HG02571 (cell line): ENCODE data around the gene ASIP.
"Not testable (repeated sequence)": the region's sequence is repeated elsewhere in the genome, so short reads cannot be mapped to it uniquely, and the experiment has no call there.

Source experiments
- ATAC-seq: cut with Tn5 transposase; IDR thresholded peaks from one replicate; pipeline ENCODE4 v1.9.1; 2021; ENCODE audit warnings: mild to moderate bottlenecking, moderate library complexity; ENCODE audit not compliant: unreplicated experiment

ASIP gene

DNA sequence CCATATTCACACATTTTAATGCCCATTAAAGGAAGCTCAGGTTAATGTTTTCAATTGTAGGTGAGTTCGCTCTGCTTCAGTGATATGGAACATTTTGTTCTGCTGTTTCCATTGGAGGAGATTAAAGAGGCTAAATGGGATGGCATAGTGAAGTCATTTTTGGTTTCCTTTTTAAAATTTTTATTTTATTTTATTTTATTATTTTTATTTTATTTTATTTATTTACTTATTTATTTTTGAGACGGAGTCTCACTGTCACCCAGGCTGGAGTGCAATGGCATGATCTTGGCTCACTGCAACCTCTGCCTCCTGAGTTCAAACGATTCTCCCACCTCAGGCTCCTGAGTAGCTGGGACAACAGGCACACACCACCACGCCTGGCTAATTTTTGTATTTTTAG is 792 bp downstream of the ASIP start:
- not testable (repeated sequence) for ATAC-seq

- ATAC-seq = no peak
Observed at GRCh38 chr20:34242879-34243278, 1.7 kb downstream of the ASIP start.

DNA sequence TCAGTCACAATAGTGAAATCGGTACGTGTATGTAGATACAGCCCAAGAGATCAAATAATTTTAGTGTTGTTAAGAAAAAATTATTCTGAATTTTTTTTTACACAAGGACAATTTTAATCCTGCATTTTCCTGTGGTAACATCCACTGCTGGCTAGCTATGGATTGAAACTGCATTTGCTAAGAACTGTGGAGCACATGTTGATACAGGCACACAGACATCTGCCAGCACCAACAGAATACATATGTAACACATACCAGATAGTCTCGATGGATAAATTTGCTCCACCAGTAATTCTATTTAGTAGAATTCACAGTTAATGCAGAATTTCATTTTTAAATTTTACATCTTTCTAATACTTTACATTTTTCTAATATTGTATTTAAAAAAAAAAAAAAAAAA is 2.2 kb downstream of the ASIP start:
- no peak for ATAC-seq

DNA sequence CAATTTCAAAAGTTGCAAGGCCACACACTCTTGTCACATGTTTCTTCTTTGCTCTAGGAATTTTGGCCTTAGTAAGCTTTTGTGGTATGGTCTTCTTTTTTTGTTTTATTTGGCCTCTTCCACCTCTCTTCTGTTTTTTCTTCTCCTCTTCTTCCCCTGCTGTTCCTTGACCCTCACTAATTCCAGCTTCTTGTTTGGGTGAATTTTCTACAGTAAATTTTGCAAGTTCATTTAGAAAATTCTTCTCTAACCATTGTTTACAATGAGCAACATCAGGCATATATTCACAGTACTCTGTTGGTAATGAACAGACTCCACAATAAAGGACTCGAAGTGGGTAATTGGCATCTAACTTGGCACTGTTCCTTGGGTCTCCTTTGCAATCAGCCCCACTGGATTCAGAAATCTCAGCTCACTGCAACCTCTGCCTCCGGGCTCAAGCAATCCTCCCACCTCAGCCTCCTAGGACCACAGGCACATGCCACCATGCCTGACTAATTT is 5.0 kb downstream of the ASIP start:
- ATAC-seq = no peak

GRCh38 chr20:34249291-34249690 is 8.1 kb downstream of the ASIP start:
- no peak for ATAC-seq

DNA sequence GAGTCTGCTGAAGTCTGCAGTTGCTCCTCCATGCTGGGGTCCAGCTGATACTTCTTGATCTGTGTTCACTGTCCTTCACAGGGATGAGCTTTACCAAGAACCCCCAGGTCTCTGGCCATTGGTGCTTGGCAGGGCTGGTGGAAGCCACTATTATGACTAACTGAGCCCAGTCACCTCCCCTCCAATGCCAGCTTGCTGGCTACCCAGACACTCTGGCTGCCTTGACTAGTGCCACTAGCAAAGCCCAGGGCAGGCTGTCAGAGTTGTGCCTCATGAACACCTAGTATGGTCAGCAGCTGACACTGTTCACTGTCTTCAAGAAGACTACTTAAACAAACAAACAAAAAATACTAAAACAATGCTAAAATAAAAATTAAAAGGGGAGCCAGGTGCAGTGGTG is 8.8 kb downstream of the ASIP start:
- ATAC-seq = no peak

DNA sequence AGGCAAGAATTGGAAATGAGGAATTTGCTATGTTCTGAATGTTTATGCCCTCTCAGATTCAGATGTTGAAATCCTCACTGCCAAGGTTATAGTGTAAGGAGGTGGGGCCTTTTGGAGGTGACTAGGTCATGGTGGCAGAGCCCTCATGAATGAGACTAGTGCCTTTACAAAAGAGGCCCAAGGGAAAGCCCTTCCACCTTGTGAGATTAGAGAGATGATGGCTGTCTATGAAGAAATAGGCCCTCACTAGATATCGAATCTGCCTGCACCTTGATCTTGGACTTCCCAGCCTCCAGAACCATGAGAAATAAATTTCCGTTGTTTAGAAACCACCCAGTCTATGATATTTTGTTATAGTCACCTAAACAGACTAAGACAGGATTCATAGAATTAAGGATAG is 10.4 kb downstream of the ASIP start:
- ATAC-seq = no peak

GRCh38 chr20:34252431-34253086 is 11.3 kb downstream of the ASIP start:
- ATAC-seq = not testable (repeated sequence)

- ATAC-seq = no peak
Observed at GRCh38 chr20:34254979-34255378, 13.8 kb downstream of the ASIP start.

GRCh38 chr20:34256629-34257124 is 15.5 kb downstream of the ASIP start:
- no peak for ATAC-seq

- no peak for ATAC-seq
Observed at GRCh38 chr20:34260208-34260942, 19.2 kb downstream of the ASIP start.

GRCh38 chr20:34262488-34263288 is 21.5 kb downstream of the ASIP start:
- no peak for ATAC-seq

DNA sequence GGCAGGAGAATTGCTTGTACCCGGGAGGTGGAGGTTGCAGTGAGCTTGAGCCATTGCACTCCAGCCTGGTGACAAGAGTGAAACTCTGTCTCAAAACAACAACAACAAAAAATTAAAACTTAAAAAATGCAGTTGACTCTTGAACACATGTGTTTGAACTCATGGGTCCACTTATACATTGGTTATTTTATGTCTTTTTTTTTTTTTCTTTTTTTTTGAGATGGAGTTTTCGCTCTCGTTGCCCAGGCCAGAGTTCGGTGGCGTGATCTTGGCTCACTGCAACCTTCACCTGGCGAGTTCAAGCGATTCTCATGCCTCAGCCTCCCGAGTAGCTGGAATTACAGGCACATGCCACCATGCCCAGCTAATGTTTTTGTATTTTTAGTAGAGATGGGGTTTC is 22.2 kb downstream of the ASIP start:
- ATAC-seq = not testable (repeated sequence)

DNA sequence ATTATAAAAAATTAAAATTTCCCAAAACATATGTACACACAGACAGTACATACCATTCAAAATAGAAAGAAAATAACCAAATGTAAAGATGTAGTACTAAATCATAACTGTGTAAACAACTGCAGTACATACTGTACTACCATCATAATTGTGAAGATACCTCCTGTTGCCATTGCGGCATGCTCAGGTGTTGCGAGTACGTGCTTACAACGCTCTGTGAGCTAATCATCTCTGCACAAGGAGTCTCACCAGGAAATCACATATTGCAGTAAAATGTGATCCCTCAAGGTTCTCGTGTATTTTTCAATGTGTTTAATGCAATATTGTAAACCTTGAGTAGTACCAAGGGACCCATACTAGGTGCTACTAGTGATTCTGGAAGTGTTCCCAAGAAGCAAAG is 22.9 kb downstream of the ASIP start:
- no peak for ATAC-seq

GRCh38 chr20:34268145-34268544 is 26.9 kb downstream of the ASIP start:
- no peak for ATAC-seq

DNA sequence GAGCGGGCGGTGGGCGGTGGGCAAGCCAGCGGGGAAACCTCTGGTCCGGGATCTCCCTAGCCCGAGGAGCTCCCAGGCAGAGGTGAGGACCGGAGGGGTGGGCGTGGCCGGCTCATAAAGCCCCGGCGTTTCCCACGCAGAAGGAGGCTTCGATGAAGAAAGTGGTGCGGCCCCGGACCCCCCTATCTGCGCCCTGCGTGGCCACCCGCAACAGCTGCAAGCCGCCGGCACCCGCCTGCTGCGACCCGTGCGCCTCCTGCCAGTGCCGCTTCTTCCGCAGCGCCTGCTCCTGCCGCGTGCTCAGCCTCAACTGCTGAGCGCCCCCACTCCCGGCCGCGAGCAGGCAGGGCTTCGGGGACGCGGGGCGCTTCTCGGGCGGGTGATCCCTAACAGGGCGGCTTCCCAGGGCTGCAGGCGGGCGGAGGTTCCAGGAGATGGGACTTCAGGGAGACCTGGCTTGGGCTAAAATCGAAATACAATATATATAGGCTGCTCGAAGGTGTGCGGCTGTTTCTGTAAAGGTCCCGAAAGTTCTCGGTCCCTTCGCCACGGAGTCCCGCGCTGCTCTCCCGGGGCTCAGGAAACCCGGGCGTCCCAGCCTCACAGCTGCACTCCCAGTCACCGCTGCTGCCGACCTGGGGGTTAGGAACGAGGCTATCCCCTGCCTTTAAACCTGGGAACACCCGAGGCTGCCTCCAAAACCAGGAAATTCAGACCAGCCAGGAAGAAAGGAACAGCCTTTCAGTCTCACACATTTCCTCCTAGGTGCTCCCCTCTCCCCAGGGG is 27.8 kb downstream of the ASIP start:
- ATAC-seq = no peak

DNA sequence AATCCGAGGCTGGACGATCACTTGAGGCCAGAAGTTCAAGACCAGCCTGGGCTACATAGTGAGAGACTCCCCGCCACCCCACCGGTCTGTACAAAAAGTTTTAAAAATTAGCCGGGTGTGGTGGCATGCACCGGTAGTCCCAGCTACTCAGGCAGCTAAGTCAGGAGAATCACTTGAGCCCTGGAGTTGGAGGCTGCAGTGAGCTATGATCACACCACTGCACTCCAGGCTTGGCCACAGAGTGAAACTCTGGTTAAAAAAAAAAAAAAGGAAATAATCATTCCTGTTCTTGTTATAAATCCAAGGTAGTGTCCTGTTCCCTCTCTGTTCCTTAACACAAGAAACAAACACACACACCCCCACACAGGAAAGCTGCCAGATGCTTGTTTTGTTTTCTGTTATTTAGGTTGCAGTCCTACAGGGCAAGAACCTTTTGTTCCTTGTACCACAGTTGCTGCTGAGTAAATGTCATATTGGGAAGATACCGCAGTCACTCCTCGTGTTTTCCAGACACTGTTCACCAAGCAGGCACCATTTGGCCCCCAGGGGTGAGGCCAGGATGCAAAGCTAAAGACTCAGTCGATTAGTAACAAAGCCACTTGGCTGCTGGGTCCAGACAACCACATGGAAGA is 28.9 kb downstream of the ASIP start:
- ATAC-seq = no peak

GRCh38 chr20:34271956-34272355 is 30.7 kb downstream of the ASIP start:
- no peak for ATAC-seq

DNA sequence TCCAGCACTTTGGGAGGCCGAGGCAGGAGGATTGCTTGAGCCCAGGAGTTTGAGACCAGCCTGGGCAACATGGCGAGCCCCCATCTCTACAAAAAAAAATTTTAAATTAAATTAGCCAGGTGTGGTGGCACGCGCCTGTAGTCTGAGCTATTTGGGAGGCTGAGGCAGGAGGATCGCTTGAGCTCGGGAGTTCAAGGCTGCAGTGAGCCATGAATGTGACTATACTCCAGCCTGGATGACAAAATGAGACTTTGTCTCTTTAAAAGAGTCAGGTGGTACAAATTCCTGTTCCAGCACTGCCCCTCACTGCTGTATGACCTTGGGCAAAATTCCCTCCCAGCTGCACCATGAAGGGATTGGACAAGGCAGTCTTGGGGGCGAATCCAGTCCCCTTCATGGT is 33.5 kb downstream of the ASIP start:
- ATAC-seq = no peak

DNA sequence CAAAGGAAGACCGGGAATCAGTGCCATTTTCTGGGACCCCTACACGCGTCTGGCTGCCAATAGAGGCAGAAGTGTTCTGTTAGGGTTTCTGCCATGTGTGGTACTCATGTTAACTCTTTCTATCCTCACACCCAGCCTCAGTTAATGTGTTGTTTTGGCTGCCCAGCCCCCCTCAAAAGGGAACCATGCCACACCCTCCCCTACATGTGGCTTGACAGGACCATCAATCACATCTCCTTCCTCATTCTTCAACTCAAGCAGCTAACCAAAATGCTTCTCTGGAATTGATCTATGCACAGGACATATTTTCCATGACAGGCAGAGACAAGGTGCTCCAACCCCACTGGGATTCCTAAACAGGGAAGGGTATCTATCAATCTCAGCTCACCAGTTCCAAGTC is 40.0 kb downstream of the ASIP start:
- ATAC-seq = no peak
